Fibroblast of lung (primary cell): ENCODE data around the gene CD200R1L. TPM values are rescaled to one million over a fixed set of nuclear protein-coding genes. Genes with fewer than 3 reads are reported as not detected.

Experiments used
- DNase-seq, 2 donors: peaks; one replicate each; pipeline versions ENCODE4 v3.0.0 to v3.0.0-alpha.2; 2010; ENCODE audit warnings: low read depth in 2 of 2
- H2AFZ ChIP-seq: 2 replicates; pipeline ENCODE4 v1.5.1; 2012; ENCODE audit warnings: low read length, control low read depth, inconsistent platforms
- H3K27ac ChIP-seq: 2 replicates; pipeline ENCODE4 v1.5.1; 2011; ENCODE audit warnings: low read length, control low read depth; ENCODE audit not compliant: insufficient read depth
- H3K27me3 ChIP-seq: 2 replicates; pipeline ENCODE4 v1.5.1; 2011; ENCODE audit warnings: mild to moderate bottlenecking, low read length; ENCODE audit not compliant: control insufficient read depth, insufficient read depth
- H3K36me3 ChIP-seq: 2 replicates; pipeline ENCODE4 v1.5.1; 2011; ENCODE audit warnings: low read length; ENCODE audit not compliant: control insufficient read depth, insufficient read depth
- H3K4me1 ChIP-seq: 2 replicates; pipeline ENCODE4 v1.5.1; 2011; ENCODE audit warnings: low read length; ENCODE audit not compliant: control insufficient read depth, insufficient read depth; ENCODE audit errors: extremely low read depth
- H3K4me2 ChIP-seq: 2 replicates; pipeline ENCODE4 v1.5.1; 2011; ENCODE audit warnings: low read length, control low read depth; ENCODE audit not compliant: insufficient read depth; ENCODE audit errors: extremely low read depth
- H3K4me3 ChIP-seq, 4 experiments: fragments of 200-600 bp in 1 of 4; sonication (generic) in 1 of 4; replicated peaks in 1 of 4; 2 replicates each; pipeline ENCODE4 v1.5.1; 2011 to 2016; ENCODE audit warnings: low read length in 4 of 4, low read depth in 3 of 4, mild to moderate bottlenecking in 3 of 4, control low read depth in 2 of 4, inconsistent platforms in 1 of 4, mixed read lengths in 1 of 4; ENCODE audit not compliant: insufficient read depth in 1 of 4; ENCODE audit errors: control extremely low read depth in 1 of 4
- H3K79me2 ChIP-seq: 2 replicates; pipeline ENCODE4 v1.5.1; 2012; ENCODE audit warnings: mild to moderate bottlenecking, low read length, inconsistent platforms; ENCODE audit not compliant: control insufficient read depth, insufficient read depth
- H3K9ac ChIP-seq: 2 replicates; pipeline ENCODE4 v1.5.1; 2011; ENCODE audit warnings: mild to moderate bottlenecking, low read length, control low read depth; ENCODE audit not compliant: insufficient read depth
- H3K9me3 ChIP-seq: 2 replicates; pipeline ENCODE4 v1.5.1; 2012; ENCODE audit warnings: low read depth, low read length; ENCODE audit not compliant: control insufficient read depth, insufficient read depth
- H4K20me1 ChIP-seq: 2 replicates; pipeline ENCODE4 v1.5.1; 2011; ENCODE audit warnings: low read length; ENCODE audit not compliant: control insufficient read depth, insufficient read depth; ENCODE audit errors: extremely low read depth
- EZH2 ChIP-seq: IDR thresholded peaks from 2 replicates; pipeline ENCODE4 v1.5.1; 2012; ENCODE audit warnings: low read length, control low read depth, mild to moderate bottlenecking; ENCODE audit errors: missing control alignments
- polyA plus RNA-seq, 2 donors: library from polyadenylated mRNA; depleted of rRNA in 1 of 2; stranded (reverse) in 1 of 2; unstranded in 1 of 2; fragments of >200 nt; gene quantifications; 2 replicates each; pipeline ENCODE4 v1.2.1, GENCODE V29; 2011 to 2012; ENCODE audit warnings: missing spikeins in 1 of 2
- total RNA-seq: library from RNA; depleted of rRNA; stranded (reverse); fragments of >200 nt; gene quantifications from 2 replicates; pipeline ENCODE4 v1.2.1, GENCODE V29; 2014
- TF ChIP-seq, protein P1 (sequence below), 2 donors: IDR thresholded peaks in 1 of 2; conservative IDR thresholded peaks in 1 of 2; 1 replicate in 1 of 2; 2 replicates in 1 of 2; pipeline ENCODE4 v1.5.1; 2011 to 2012; ENCODE audit warnings: low read length in 2 of 2, control low read depth in 1 of 2, inconsistent platforms in 1 of 2, low read depth in 1 of 2, mild to moderate bottlenecking in 1 of 2

Gene CD200R1L
- total and polyA plus RNA-seq, 2 donors (not counting 1 experiment from before 2014, with no cell fraction given), result not detected

DNA sequence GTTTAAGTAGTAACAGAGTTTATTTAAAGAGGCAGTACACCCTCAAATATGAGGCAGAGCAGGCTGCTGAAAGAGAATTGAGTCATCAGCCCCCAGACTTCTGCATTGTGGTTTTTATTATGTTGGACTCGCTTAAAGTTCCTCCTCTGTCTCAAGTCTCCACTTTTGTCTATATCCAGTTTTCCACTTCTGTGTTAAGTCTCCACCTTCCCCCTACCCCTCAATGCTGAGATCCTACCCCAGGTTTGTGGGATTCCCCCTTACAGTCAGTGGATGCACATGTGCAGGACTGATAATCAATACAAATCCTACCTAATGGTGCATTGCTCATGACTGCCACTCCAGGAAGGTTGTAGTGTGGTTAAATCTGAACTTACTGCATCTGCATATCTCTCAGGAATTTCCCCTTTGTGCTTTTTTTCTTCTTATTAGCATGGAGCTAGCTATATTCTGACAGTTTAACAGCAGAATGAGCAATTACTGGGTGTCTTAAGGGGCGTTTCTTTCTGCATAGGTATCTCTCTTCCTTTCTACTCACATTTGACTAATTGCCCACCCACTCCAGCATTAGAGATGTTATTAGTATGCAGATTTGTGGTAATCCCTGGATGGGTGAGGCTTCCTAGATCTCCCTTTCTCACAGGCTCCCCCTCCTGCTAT is 11.9 kb upstream of the CD200R1L start:
- Histone ChIP-seq H3K36me3 (no peaks in the 10 kb centered on the region), H3K79me2 (no peaks in the 10 kb centered on the region), H4K20me1 (no peaks in the 10 kb centered on the region), H3K4me2 (no peak overlapping the region), H2AFZ (no peak overlapping the region), H3K4me3 (no peak overlapping the region), H3K9me3 (no peaks in the 10 kb centered on the region), H3K9ac (no peak overlapping the region), H3K4me1 (no peaks in the 10 kb centered on the region), H3K27ac (no peak overlapping the region), H3K27me3 (no peaks in the 10 kb centered on the region)
- peak in 1 of 2 donors; percentile 71 for DNase-seq
- TF ChIP-seq EZH2, result no peak
- TF ChIP-seq, protein P1, sequence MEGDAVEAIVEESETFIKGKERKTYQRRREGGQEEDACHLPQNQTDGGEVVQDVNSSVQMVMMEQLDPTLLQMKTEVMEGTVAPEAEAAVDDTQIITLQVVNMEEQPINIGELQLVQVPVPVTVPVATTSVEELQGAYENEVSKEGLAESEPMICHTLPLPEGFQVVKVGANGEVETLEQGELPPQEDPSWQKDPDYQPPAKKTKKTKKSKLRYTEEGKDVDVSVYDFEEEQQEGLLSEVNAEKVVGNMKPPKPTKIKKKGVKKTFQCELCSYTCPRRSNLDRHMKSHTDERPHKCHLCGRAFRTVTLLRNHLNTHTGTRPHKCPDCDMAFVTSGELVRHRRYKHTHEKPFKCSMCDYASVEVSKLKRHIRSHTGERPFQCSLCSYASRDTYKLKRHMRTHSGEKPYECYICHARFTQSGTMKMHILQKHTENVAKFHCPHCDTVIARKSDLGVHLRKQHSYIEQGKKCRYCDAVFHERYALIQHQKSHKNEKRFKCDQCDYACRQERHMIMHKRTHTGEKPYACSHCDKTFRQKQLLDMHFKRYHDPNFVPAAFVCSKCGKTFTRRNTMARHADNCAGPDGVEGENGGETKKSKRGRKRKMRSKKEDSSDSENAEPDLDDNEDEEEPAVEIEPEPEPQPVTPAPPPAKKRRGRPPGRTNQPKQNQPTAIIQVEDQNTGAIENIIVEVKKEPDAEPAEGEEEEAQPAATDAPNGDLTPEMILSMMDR (conservative IDR thresholded peaks at IDR 0.05 in 1 of 2, IDR thresholded peaks at IDR 0.05 in 1 of 2; ENCODE audit: low read depth in 1 of 2, low read length in 2 of 2), result no peak

DNA sequence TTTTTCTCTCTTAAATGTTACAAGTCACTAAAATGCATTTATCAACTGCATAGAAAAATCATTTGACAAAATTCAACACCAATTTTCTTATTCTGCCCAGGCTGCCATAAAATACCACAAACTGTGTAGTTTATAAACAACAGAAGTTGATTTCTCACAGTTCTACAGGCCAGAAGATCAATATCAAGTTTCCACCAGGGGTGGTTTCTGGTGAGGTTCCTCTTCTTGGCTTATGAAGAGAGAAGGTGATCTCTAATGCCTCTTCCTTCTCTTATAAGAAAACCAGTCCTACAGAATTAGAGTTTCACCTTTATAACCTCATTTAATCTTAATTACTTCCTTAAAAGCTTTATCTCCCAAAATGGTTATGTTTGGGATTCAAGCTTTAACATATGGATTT is 10.9 kb upstream of the CD200R1L start:
- TF ChIP-seq EZH2, result no peak
- TF ChIP-seq, protein P1 (conservative IDR thresholded peaks at IDR 0.05 in 1 of 2, IDR thresholded peaks at IDR 0.05 in 1 of 2; ENCODE audit: low read depth in 1 of 2, low read length in 2 of 2), result no peak
- H4K20me1 ChIP-seq, result no peaks in the 10 kb centered on the region
- H3K79me2 ChIP-seq, result no peaks in the 10 kb centered on the region
- H3K4me2 ChIP-seq, result no peak overlapping the region
- no peaks in the 10 kb centered on the region for H3K27me3 ChIP-seq
- H3K9me3 ChIP-seq, result no peaks in the 10 kb centered on the region
- H3K36me3 ChIP-seq, result no peaks in the 10 kb centered on the region
- H3K4me1 ChIP-seq, result no peaks in the 10 kb centered on the region
- H3K9ac ChIP-seq, result no peak overlapping the region
- no peak overlapping the region for H3K27ac ChIP-seq
- H2AFZ ChIP-seq, result no peak overlapping the region
- DNase-seq, result no peak
- no peak overlapping the region for H3K4me3 ChIP-seq

DNA sequence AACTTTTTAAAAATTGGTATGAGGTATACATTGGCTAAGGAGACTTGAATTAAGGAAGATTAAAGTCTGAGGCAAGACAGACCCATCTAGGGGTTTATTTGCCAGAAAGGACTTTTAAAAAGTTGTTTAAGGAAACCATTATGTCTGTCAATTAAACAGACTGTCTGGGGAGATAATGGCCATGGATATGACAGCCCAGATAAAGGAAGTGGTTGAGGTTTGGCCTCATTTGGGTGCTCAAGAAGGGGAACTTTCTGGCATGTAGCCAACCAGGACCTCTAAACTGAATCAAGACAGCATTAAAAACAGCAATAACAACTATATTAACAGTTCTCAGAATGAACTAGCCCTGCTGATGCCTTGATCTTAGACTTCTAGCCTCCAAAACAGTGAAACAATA is 9.9 kb upstream of the CD200R1L start:
- no peaks in the 10 kb centered on the region for H3K36me3 ChIP-seq

More for the DNA sequence above, 9.9 kb upstream of the CD200R1L start:
- Histone ChIP-seq H2AFZ (no peak overlapping the region), H3K27ac (no peak overlapping the region), H3K4me3 (no peak overlapping the region), H3K4me2 (no peak overlapping the region), H3K9ac (no peak overlapping the region), H3K27me3 (no peaks in the 10 kb centered on the region), H3K4me1 (no peaks in the 10 kb centered on the region), H3K9me3 (no peaks in the 10 kb centered on the region), H3K79me2 (no peaks in the 10 kb centered on the region), H4K20me1 (no peaks in the 10 kb centered on the region)
- peak in 1 of 2 donors; percentile 0 for DNase-seq
- TF ChIP-seq, protein P1 (conservative IDR thresholded peaks at IDR 0.05 in 1 of 2, IDR thresholded peaks at IDR 0.05 in 1 of 2; ENCODE audit: low read depth in 1 of 2, low read length in 2 of 2), result no peak
- TF ChIP-seq EZH2, result no peak
